ENCODE measurements around the gene SMIM10L2A.
"Not testable (repeated sequence)": the region's sequence is repeated elsewhere in the genome, so short reads cannot be mapped to it uniquely, and the experiment has no call there.

Gene SMIM10L2A

GRCh38 chrX:135421932-135422809, at the start of gene SMIM10L2A:
Gene SMIM10L2A, plus strand, starts transcription at chrX:135421944. Its CDS starts 188 bp downstream, at chrX:135422132.
- DNase-seq (ENCODE audit: low read depth in 3 of 3), result no peak

- no peak for DNase-seq (ENCODE audit: low read depth in 3 of 3)
These were observed 48.4 kb upstream of the SMIM10L2A start for GRCh38 chrX:135373357-135373756.

GRCh38 chrX:135382260-135382659, 39.5 kb upstream of the SMIM10L2A start:
- DNase-seq (ENCODE audit: low read depth in 3 of 3), result no peak

- DNase-seq (ENCODE audit: low read depth in 3 of 3), result no peak
These were observed 38.5 kb upstream of the SMIM10L2A start for GRCh38 chrX:135383249-135383648.

- DNase-seq (ENCODE audit: low read depth in 3 of 3), result peak in 1 of 3 experiments; percentile 3
These were observed 37.4 kb upstream of the SMIM10L2A start for GRCh38 chrX:135384161-135384836.

- no peak for DNase-seq (ENCODE audit: low read depth in 3 of 3)
These were observed 32.9 kb upstream of the SMIM10L2A start for GRCh38 chrX:135388841-135389240.

GRCh38 chrX:135389243-135389642, 32.5 kb upstream of the SMIM10L2A start:
- DNase-seq (ENCODE audit: low read depth in 3 of 3), result no peak

- no peak for DNase-seq (ENCODE audit: low read depth in 3 of 3)
These were observed 32.0 kb upstream of the SMIM10L2A start for GRCh38 chrX:135389717-135390116.

- no peak for DNase-seq (ENCODE audit: low read depth in 3 of 3)
These were observed 30.0 kb upstream of the SMIM10L2A start for GRCh38 chrX:135391734-135392133.

- no peak for DNase-seq (ENCODE audit: low read depth in 3 of 3)
These were observed 28.7 kb upstream of the SMIM10L2A start for GRCh38 chrX:135393051-135393450.

GRCh38 chrX:135395064-135395463, 26.7 kb upstream of the SMIM10L2A start:
- no peak for DNase-seq (ENCODE audit: low read depth in 3 of 3)

GRCh38 chrX:135396109-135396508, 25.6 kb upstream of the SMIM10L2A start:
- DNase-seq (ENCODE audit: low read depth in 3 of 3), result no peak

- no peak for DNase-seq (ENCODE audit: low read depth in 3 of 3)
These were observed 25.2 kb upstream of the SMIM10L2A start for GRCh38 chrX:135396566-135396965.

- no peak for DNase-seq (ENCODE audit: low read depth in 3 of 3)
These were observed 24.1 kb upstream of the SMIM10L2A start for GRCh38 chrX:135397652-135398051.

- DNase-seq (ENCODE audit: low read depth in 3 of 3), result no peak
These were observed 18.4 kb upstream of the SMIM10L2A start for GRCh38 chrX:135403374-135403773.

GRCh38 chrX:135406428-135406827, 15.3 kb upstream of the SMIM10L2A start:
- DNase-seq (ENCODE audit: low read depth in 3 of 3), result not testable (repeated sequence)

- DNase-seq (ENCODE audit: low read depth in 3 of 3), result no peak
These were observed 12.9 kb upstream of the SMIM10L2A start for GRCh38 chrX:135408794-135409193.

GRCh38 chrX:135410861-135411627, 10.7 kb upstream of the SMIM10L2A start:
- DNase-seq (ENCODE audit: low read depth in 3 of 3), result no peak

- no peak for DNase-seq (ENCODE audit: low read depth in 3 of 3)
These were observed 9.9 kb upstream of the SMIM10L2A start for GRCh38 chrX:135411893-135412292.

GRCh38 chrX:135416546-135416945, 5.2 kb upstream of the SMIM10L2A start:
- DNase-seq (ENCODE audit: low read depth in 3 of 3), result no peak

- DNase-seq (ENCODE audit: low read depth in 3 of 3), result no peak
These were observed 913 bp upstream of the SMIM10L2A start for GRCh38 chrX:135420831-135421230.

- peak; percentile 76 to 80 (median 78) for DNase-seq (ENCODE audit: low read depth in 3 of 3)
These were observed 210 bp upstream of the SMIM10L2A start for GRCh38 chrX:135421537-135421931.
